Fibroblast of villous mesenchyme (primary cell): Measurements from ENCODE around the gene DLL3. TPM values are rescaled to one million over a fixed set of nuclear protein-coding genes. Genes with fewer than 3 reads are reported as not detected.
"Not testable (repeated sequence)": the region's sequence is repeated elsewhere in the genome, so short reads cannot be mapped to it uniquely, and the experiment has no call there.

Experiments used
- DNase-seq: peaks from one replicate; pipeline ENCODE4 v3.0.0-alpha.2; 2010; ENCODE audit warnings: low read depth
- H3K4me3 ChIP-seq: 2 replicates; pipeline ENCODE4 v1.5.1; 2011; ENCODE audit warnings: low read depth, mild to moderate bottlenecking, low read length
- CTCF ChIP-seq: IDR thresholded peaks from 2 replicates; pipeline ENCODE4 v1.5.1; 2012; ENCODE audit warnings: low read depth, mild to moderate bottlenecking, low read length; ENCODE audit not compliant: insufficient read depth
- total RNA-seq: library from RNA; depleted of rRNA; stranded (reverse); fragments of >200 nt; gene quantifications from 2 replicates; pipeline ENCODE4 v1.2.3, GENCODE V29; 2012

DLL3 gene
- total RNA-seq, 1 donor: 0.43 TPM

- no peak overlapping the region for H3K4me3 ChIP-seq
- TF ChIP-seq CTCF: no peak
- no peak for DNase-seq
Observed at GRCh38 chr19:39475748-39476147, 23.0 kb upstream of the DLL3 start.

- H3K4me3 ChIP-seq, DNase-seq: not testable (repeated sequence)
Observed at GRCh38 chr19:39479319-39479801, 19.4 kb upstream of the DLL3 start.

GRCh38 chr19:39479916-39480315 lies 18.8 kb upstream of the DLL3 start:
- TF ChIP-seq CTCF: no peak
- H3K4me3 ChIP-seq: peak overlapping the region; percentile 93
- no peak for DNase-seq

GRCh38 chr19:39480337-39481228 lies 18.2 kb upstream of the DLL3 start, which contains the start of gene TIMM50:
TIMM50 (plus strand) TSS chr19:39480838; CDS start chr19:39480854, 16 bp downstream.
- no peak for TF ChIP-seq CTCF
- DNase-seq: peak; percentile 94
- H3K4me3 ChIP-seq: peak within 1 kb of the TSS; percentile 93

- TF ChIP-seq CTCF: no peak
- DNase-seq: peak; percentile 7
- peak overlapping the region; percentile 93 for H3K4me3 ChIP-seq
Observed at GRCh38 chr19:39481229-39481545, 17.6 kb upstream of the DLL3 start.

DNA sequence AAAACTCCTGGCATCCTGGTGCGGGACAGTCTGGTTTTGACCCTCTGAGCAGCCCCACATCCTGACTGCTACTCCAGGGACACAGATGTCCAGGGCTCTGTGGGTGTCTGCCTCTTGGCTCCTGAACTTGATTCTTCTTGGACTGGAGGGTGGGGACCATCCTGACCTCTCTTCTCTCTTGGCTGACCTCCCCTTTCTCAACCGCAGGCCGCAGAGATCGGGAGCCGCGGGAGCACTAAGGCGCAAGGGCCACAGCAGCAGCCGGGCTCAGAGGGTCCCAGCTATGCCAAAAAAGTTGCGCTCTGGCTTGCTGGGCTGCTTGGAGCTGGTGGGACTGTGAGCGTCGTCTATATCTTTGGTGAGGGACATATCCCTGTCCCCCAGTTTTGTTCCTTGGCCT lies 17.1 kb upstream of the DLL3 start:
- DNase-seq: no peak
- peak overlapping the region; percentile 93 for H3K4me3 ChIP-seq
- no peak for TF ChIP-seq CTCF

- DNase-seq: no peak
- no peak for TF ChIP-seq CTCF
- H3K4me3 ChIP-seq: no peak overlapping the region
Observed at GRCh38 chr19:39483141-39483540, 15.6 kb upstream of the DLL3 start.
